ENCODE measurements around the gene PERCC1. TPM values are rescaled to one million over a fixed set of nuclear protein-coding genes. Genes with fewer than 3 reads are reported as not detected.

Gene PERCC1
- total RNA-seq, 4 donors from 2014 or later = not detected

GRCh38 chr16:1403733-1404132 is 27.1 kb upstream of the PERCC1 start:
- intact Hi-C loops (cut with DNase I; ENCODE audit: low total_unique reads) = loop anchor here (10.0 kb wide), 1 partner anchor 49 kb away; the partner anchor contains the start of genes GNPTG and TSR3
- no peak for DNase-seq (ENCODE audit: low spot score in 2 of 2)
- 90% methylated on average over 14 of the region's 14 CpGs for WGBS, 2 donors
- TF ChIP-seq POLR2A (IDR thresholded peaks at IDR 0.05) (no peak), CTCF (IDR thresholded peaks at IDR 0.05) (no peak)
- no peak overlapping the region for H3K4me3 ChIP-seq (ENCODE audit: low read depth, poor library complexity, severe bottlenecking)

GRCh38 chr16:1407753-1408152 is 23.1 kb upstream of the PERCC1 start:
- DNase-seq (ENCODE audit: low spot score in 2 of 2) = no peak
- WGBS, 2 donors = 24 to 28% methylated on average over 10 to 11 of the region's 11 CpGs
- intact Hi-C loops (cut with DNase I; ENCODE audit: low total_unique reads) = loop anchor here (10.0 kb wide), 1 partner anchor 53 kb away; the partner anchor contains the start of genes GNPTG and TSR3
- TF ChIP-seq POLR2A (IDR thresholded peaks at IDR 0.05) = no peak
- no peak for TF ChIP-seq CTCF (IDR thresholded peaks at IDR 0.05)
- H3K4me3 ChIP-seq (ENCODE audit: low read depth, poor library complexity, severe bottlenecking) = no peak overlapping the region

GRCh38 chr16:1408171-1408837 is 22.6 kb upstream of the PERCC1 start:
- intact Hi-C loops (cut with DNase I; ENCODE audit: low total_unique reads) = loop anchor here (10.0 kb wide), 1 partner anchor 54 kb away; the partner anchor contains the start of genes GNPTG and TSR3
- TF ChIP-seq POLR2A (IDR thresholded peaks at IDR 0.05) (no peak), CTCF (IDR thresholded peaks at IDR 0.05) (no peak)
- WGBS, 2 donors = 5 to 6% methylated on average over 33 to 37 of the region's 42 CpGs

GRCh38 chr16:1412847-1413246 is 18.0 kb upstream of the PERCC1 start:
- WGBS, 2 donors = 93 to 100% methylated on average over 1 to 2 of the region's 2 CpGs
- intact Hi-C loops (cut with DNase I; ENCODE audit: low total_unique reads) = no loop called here
- TF ChIP-seq CTCF (IDR thresholded peaks at IDR 0.05) (no peak), POLR2A (IDR thresholded peaks at IDR 0.05) (no peak)
- DNase-seq (ENCODE audit: low spot score in 2 of 2) = no peak
- H3K4me3 ChIP-seq (ENCODE audit: low read depth, poor library complexity, severe bottlenecking) = no peak overlapping the region

More at GRCh38 chr16:1408171-1408837, 22.6 kb upstream of the PERCC1 start:
- DNase-seq (ENCODE audit: low spot score in 2 of 2) = peak; percentile 91 to 99
- no peak overlapping the region for H3K4me3 ChIP-seq (ENCODE audit: low read depth, poor library complexity, severe bottlenecking)

- intact Hi-C loops (cut with DNase I; ENCODE audit: low total_unique reads) = no loop called here
- WGBS, 2 donors = 3 to 17% methylated on average over 9 to 79 of the region's 85 CpGs
- DNase-seq (ENCODE audit: low spot score in 2 of 2) = peak in 1 of 2 donors; percentile 92
- peak overlapping the region; percentile 88 for H3K4me3 ChIP-seq (ENCODE audit: low read depth, poor library complexity, severe bottlenecking)
- TF ChIP-seq POLR2A (IDR thresholded peaks at IDR 0.05) (no peak), CTCF (IDR thresholded peaks at IDR 0.05) (no peak)
These were observed 17.0 kb upstream of the PERCC1 start for GRCh38 chr16:1413684-1414531.

Measured in lower leg skin (tissue), 4 donors.